DND-41 (cell line): ENCODE measurements around the gene KLHL36.
A peak's percentile ranks its signal among the peaks of the same experiment; 100 is the strongest.
"Not testable (repeated sequence)": the region's sequence is repeated elsewhere in the genome, so short reads cannot be mapped to it uniquely, and the experiment has no call there.

Source experiments
- ATAC-seq: fragments of 200-7000 bp; cut with Tn5 transposase; 3 replicates; pipeline ENCODE4 v1.9.1; 2021; ENCODE audit warnings: low read depth; ENCODE audit not compliant: insufficient read depth
- DNase-seq: peaks from one replicate; pipeline ENCODE4 v3.0.0-alpha.2; 2020
- H2AFZ ChIP-seq: 2 replicates; pipeline ENCODE4 v1.6.0; 2012; ENCODE audit warnings: low read depth, low read length
- H3K27ac ChIP-seq: 2 replicates; pipeline ENCODE4 v1.5.1; 2012; ENCODE audit warnings: low read length, inconsistent platforms
- H3K27me3 ChIP-seq: fragments of 200-600 bp; sonication (generic); 2 replicates; pipeline ENCODE4 v1.6.0; 2012; ENCODE audit warnings: low read length, mild to moderate bottlenecking, inconsistent platforms; ENCODE audit not compliant: insufficient read depth, poor library complexity
- H3K36me3 ChIP-seq: 2 replicates; pipeline ENCODE4 v1.5.1; 2012; ENCODE audit warnings: low read length, inconsistent platforms; ENCODE audit not compliant: insufficient read depth
- H3K4me1 ChIP-seq: 2 replicates; pipeline ENCODE4 v1.5.1; 2012; ENCODE audit warnings: mild to moderate bottlenecking, low read length; ENCODE audit not compliant: insufficient read depth
- H3K4me2 ChIP-seq: 2 replicates; pipeline ENCODE4 v1.6.0; 2012; ENCODE audit warnings: mild to moderate bottlenecking, moderate library complexity, low read length, inconsistent platforms; ENCODE audit not compliant: insufficient read depth
- H3K4me3 ChIP-seq, 2 experiments: fragments of 200-600 bp in 1 of 2; shearing (Covaris generic) in 1 of 2; 2 replicates each; pipeline ENCODE4 v1.5.1; 2012 to 2016; ENCODE audit warnings: inconsistent platforms in 2 of 2, low read length in 2 of 2, mild to moderate bottlenecking in 2 of 2, low read depth in 1 of 2, moderate library complexity in 1 of 2
- H3K79me2 ChIP-seq: 2 replicates; pipeline ENCODE4 v1.6.0; 2012; ENCODE audit warnings: low read length, inconsistent platforms; ENCODE audit not compliant: insufficient read depth
- H3K9ac ChIP-seq: 2 replicates; pipeline ENCODE4 v1.6.0; 2012; ENCODE audit warnings: low read depth, mild to moderate bottlenecking, inconsistent platforms, low read length, moderate library complexity
- H3K9me3 ChIP-seq: 2 replicates; pipeline ENCODE4 v1.5.1; 2012; ENCODE audit warnings: low read length, moderate library complexity, mild to moderate bottlenecking, inconsistent platforms; ENCODE audit not compliant: insufficient read depth, severe bottlenecking
- H4K20me1 ChIP-seq: 2 replicates; pipeline ENCODE4 v1.6.0; 2012; ENCODE audit warnings: low read length; ENCODE audit not compliant: insufficient read depth
- CTCF ChIP-seq: IDR thresholded peaks from 2 replicates; pipeline ENCODE4 v1.5.1; 2012; ENCODE audit warnings: borderline replicate concordance, low read length, moderate library complexity, mild to moderate bottlenecking; ENCODE audit not compliant: poor library complexity, severe bottlenecking; ENCODE audit errors: extremely low read depth
- EZH2 ChIP-seq: IDR thresholded peaks from 3 replicates; pipeline ENCODE4 v1.6.1; 2012; ENCODE audit warnings: borderline replicate concordance, low read depth, mild to moderate bottlenecking, moderate library complexity, low read length, inconsistent platforms; ENCODE audit not compliant: severe bottlenecking

Gene KLHL36

GRCh38 chr16:84685210-84685609, 36.9 kb downstream of the KLHL36 start:
- DNase-seq, result no peak
- Histone ChIP-seq H4K20me1 (no peaks in the 10 kb centered on the region), H3K36me3 (no peaks in the 10 kb centered on the region), H3K27me3 (peaks cover 8% of the 10 kb centered on the region), H3K9me3 (no peaks in the 10 kb centered on the region), H3K79me2 (no peaks in the 10 kb centered on the region), H3K27ac (no peak overlapping the region), H3K4me2 (no peak overlapping the region), H3K4me1 (no peaks in the 10 kb centered on the region), H3K9ac (no peak overlapping the region), H3K4me3 (no peak overlapping the region), H2AFZ (no peak overlapping the region)
- no peak for ATAC-seq
- TF ChIP-seq CTCF, result no peak
- TF ChIP-seq EZH2, result no peak

- Histone ChIP-seq H3K4me3 (no peak overlapping the region), H3K4me2 (no peak overlapping the region), H2AFZ (no peak overlapping the region), H4K20me1 (no peaks in the 10 kb centered on the region), H3K9me3 (no peaks in the 10 kb centered on the region), H3K9ac (no peak overlapping the region), H3K79me2 (no peaks in the 10 kb centered on the region), H3K27me3 (peaks cover 5% of the 10 kb centered on the region), H3K36me3 (no peaks in the 10 kb centered on the region), H3K4me1 (no peaks in the 10 kb centered on the region), H3K27ac (no peak overlapping the region)
- 0 out of 3 replicates have a peak, but pooled peaks have one; percentile 42 for ATAC-seq
- DNase-seq, result no peak
- TF ChIP-seq CTCF (no peak), EZH2 (no peak)
Observed at GRCh38 chr16:84686707-84687298, 38.5 kb downstream of the KLHL36 start.

GRCh38 chr16:84687715-84688114, 39.4 kb downstream of the KLHL36 start:
- Histone ChIP-seq H3K27me3 (peaks cover 5% of the 10 kb centered on the region), H4K20me1 (no peaks in the 10 kb centered on the region), H3K9ac (no peak overlapping the region), H3K4me2 (no peak overlapping the region), H3K4me1 (no peaks in the 10 kb centered on the region), H3K27ac (no peak overlapping the region), H3K4me3 (no peak overlapping the region), H3K79me2 (no peaks in the 10 kb centered on the region), H2AFZ (no peak overlapping the region), H3K9me3 (no peaks in the 10 kb centered on the region), H3K36me3 (no peaks in the 10 kb centered on the region)
- ATAC-seq (no peak), DNase-seq (no peak)
- TF ChIP-seq CTCF (no peak), EZH2 (no peak)

DNA sequence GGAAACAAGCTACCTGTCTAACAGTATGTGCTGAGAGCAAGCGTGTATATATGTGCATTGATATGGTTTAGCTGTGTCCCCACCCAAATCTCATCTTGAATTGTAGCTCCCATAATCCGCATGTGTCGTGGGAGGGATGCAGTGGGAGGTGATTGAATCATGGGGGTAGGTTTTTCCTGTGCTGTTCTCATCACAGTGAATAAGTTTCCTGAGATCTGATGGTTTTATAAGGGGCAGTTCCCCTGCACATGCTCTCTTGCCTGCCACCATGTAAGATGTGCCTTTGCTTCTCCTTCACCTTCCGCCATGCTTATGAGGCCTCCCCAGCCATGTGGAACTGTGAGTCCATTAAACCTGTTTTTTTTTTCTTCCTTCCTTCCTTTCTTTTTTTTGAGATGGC, 39.9 kb downstream of the KLHL36 start:
- not testable (repeated sequence) for H3K4me2 ChIP-seq

More for the DNA sequence above, 39.9 kb downstream of the KLHL36 start:
- H3K36me3 ChIP-seq, H4K20me1 ChIP-seq, H3K4me3 ChIP-seq, ATAC-seq, H3K9me3 ChIP-seq, H3K9ac ChIP-seq, H3K4me1 ChIP-seq, H2AFZ ChIP-seq, H3K27me3 ChIP-seq, H3K27ac ChIP-seq, H3K79me2 ChIP-seq, DNase-seq: not testable (repeated sequence)
